Fibroblast of the aortic adventitia (primary cell): ENCODE measurements around the gene NAA10. TPM values are rescaled to one million over a fixed set of nuclear protein-coding genes. Genes with fewer than 3 reads are reported as not detected.

ENCODE experiments used
- DNase-seq: peaks from one replicate; pipeline ENCODE4 v3.0.0-alpha.2; 2010; ENCODE audit warnings: low read depth
- H3K4me3 ChIP-seq: 2 replicates; pipeline ENCODE4 v1.5.1; 2011; ENCODE audit warnings: low read depth, mild to moderate bottlenecking, control low read depth, low read length, moderate library complexity
- small RNA-seq: library from RNA; depleted of rRNA; stranded (forward); fragments of <200 nt; gene quantifications from one replicate; pipeline ENCODE3, GENCODE V24; 2012
- total RNA-seq: library from RNA; depleted of rRNA; stranded (reverse); fragments of >200 nt; gene quantifications from 2 replicates; pipeline ENCODE4 v1.2.3, GENCODE V29; 2012; ENCODE audit warnings: low replicate concordance
- TF ChIP-seq, protein P1 (sequence below): IDR thresholded peaks from 2 replicates; pipeline ENCODE4 v1.5.1; 2011; ENCODE audit warnings: mild to moderate bottlenecking, low read length, control low read depth, inconsistent platforms; ENCODE audit not compliant: insufficient read depth

NAA10 gene
- total RNA-seq, 1 donor, result 84.7 TPM

DNA sequence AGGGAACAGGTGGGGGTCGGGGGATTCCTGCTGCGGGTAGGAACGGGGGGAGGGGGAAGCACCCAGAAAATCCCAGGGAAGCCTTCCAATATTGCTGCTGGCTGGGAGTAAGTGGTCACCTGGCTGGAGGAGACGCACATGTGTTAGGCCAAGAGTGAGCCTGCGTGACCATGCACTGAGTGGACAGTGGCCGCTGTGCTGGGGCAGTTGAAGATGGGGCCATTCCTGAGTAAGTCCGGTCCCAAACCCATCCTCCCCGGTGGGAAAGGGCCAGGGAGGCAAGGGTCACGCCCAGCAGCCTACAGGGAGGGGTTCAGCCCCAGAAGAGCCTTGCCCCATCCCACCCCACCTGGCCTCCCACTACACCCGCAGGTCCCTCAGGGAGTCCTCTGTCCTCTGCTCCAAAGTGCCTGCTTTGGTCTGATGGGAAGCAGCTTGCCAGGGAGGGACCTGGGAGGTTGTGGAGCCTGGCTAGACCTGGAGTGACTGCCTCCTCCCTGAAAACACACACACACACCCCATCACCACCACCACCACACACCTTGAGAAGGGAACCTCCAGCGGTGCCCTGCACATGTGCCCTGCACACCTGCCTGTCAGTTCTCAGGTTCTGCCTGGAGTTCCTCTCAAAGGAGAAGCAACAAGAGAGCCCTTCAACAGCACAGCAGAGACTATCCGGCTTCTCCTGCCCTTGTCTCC is 54.9 kb downstream of the NAA10 start:
- TF ChIP-seq, protein P1, sequence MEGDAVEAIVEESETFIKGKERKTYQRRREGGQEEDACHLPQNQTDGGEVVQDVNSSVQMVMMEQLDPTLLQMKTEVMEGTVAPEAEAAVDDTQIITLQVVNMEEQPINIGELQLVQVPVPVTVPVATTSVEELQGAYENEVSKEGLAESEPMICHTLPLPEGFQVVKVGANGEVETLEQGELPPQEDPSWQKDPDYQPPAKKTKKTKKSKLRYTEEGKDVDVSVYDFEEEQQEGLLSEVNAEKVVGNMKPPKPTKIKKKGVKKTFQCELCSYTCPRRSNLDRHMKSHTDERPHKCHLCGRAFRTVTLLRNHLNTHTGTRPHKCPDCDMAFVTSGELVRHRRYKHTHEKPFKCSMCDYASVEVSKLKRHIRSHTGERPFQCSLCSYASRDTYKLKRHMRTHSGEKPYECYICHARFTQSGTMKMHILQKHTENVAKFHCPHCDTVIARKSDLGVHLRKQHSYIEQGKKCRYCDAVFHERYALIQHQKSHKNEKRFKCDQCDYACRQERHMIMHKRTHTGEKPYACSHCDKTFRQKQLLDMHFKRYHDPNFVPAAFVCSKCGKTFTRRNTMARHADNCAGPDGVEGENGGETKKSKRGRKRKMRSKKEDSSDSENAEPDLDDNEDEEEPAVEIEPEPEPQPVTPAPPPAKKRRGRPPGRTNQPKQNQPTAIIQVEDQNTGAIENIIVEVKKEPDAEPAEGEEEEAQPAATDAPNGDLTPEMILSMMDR, result no peak
- no peak overlapping the region for H3K4me3 ChIP-seq
- no peak for DNase-seq

Small RNA genes lying within 50 kb of the gene (small RNA-seq; reads per million reads assigned to genes)
- not detected for gene MIR3202-1

Other genes with a start within 250 kb of the NAA10 start
- gene SLC6A8, start 247.1 kb downstream of the NAA10 start, total RNA-seq, result 5.6 and 8.8 TPM in 2 replicates
- gene BCAP31, start 210.7 kb downstream of the NAA10 start, total RNA-seq, result 75.4 and 111 TPM in 2 replicates
- gene ABCD1, start 210.2 kb downstream of the NAA10 start, total RNA-seq, result 9.3 and 15.5 TPM in 2 replicates
- 3.1 and 6.1 TPM in 2 replicates for gene PLXNB3, start 170.8 kb downstream of the NAA10 start, total RNA-seq
- 0.54 TPM in 1 of 2 replicates, not detected in the other for gene SRPK3, start 154.0 kb downstream of the NAA10 start, total RNA-seq
- 7.2 and 46.0 TPM in 2 replicates for gene IDH3G, start 140.7 kb downstream of the NAA10 start, total RNA-seq
- gene SSR4, start 140.4 kb downstream of the NAA10 start, total RNA-seq, result 34.2 and 186 TPM in 2 replicates
- 0.09 and 1.1 TPM in 2 replicates for gene PDZD4, start 104.5 kb downstream of the NAA10 start, total RNA-seq
- 0.36 and 1.6 TPM in 2 replicates for gene L1CAM, start 48.9 kb downstream of the NAA10 start, total RNA-seq
- gene AVPR2, start 30.4 kb downstream of the NAA10 start, total RNA-seq, result not detected in 2 replicates
- 0.27 and 6.0 TPM in 2 replicates for gene ARHGAP4, start 8.8 kb downstream of the NAA10 start, total RNA-seq
- 0.45 and 5.6 TPM in 2 replicates for gene RENBP, start 9.6 kb upstream of the NAA10 start, total RNA-seq
- 16.4 and 34.5 TPM in 2 replicates for gene HCFC1, start 36.8 kb upstream of the NAA10 start, total RNA-seq
- gene TMEM187, start 37.7 kb upstream of the NAA10 start, total RNA-seq, result 5.3 and 7.5 TPM in 2 replicates
- 37.1 and 80.5 TPM in 2 replicates for gene IRAK1, start 84.9 kb upstream of the NAA10 start, total RNA-seq
- 21.6 and 27.4 TPM in 2 replicates for gene MECP2, start 162.7 kb upstream of the NAA10 start, total RNA-seq
- gene OPN1LW, start 209.2 kb upstream of the NAA10 start, total RNA-seq, result not detected in 2 replicates
- not detected in 2 replicates for gene OPN1MW, start 247.6 kb upstream of the NAA10 start, total RNA-seq